H1 (cell line): ENCODE measurements around the gene IL1RAPL1. TPM values are rescaled to one million over a fixed set of nuclear protein-coding genes. Genes with fewer than 3 reads are reported as not detected.

Experiments
- CTCF ChIA-PET: fragments of 300-600 bp; sonication (Branson Sonifier 250); formaldehyde crosslinking; loops from one replicate; lab custom pipeline; 2021; ENCODE audit not compliant: partially characterized antibody; lab: Charles Lee
- POLR2A ChIA-PET: fragments of 300-600 bp; sonication (Branson Sonifier 250); formaldehyde crosslinking; loops from one replicate; lab custom pipeline; 2021; ENCODE audit warnings: inconsistent platforms; ENCODE audit not compliant: partially characterized antibody; lab: Charles Lee
- DNase-seq, 2 experiments: peaks; one replicate each; pipeline versions ENCODE4 v3.0.0 to v3.0.0-alpha.2; 2010 to 2022; ENCODE audit warnings: low spot score in 2 of 2, low read depth in 1 of 2, mixed read lengths in 1 of 2
- FAIRE-seq: peaks from 2 replicates; lab custom pipeline; 2011; peaks lifted over from hg19 to GRCh38; lab: Jason Lieb, UNC
- H2AFZ ChIP-seq: 2 replicates; pipeline ENCODE4 v1.8.1; 2012; ENCODE audit warnings: low read length, inconsistent platforms
- H2AK5ac ChIP-seq: 2 replicates; pipeline ENCODE4 v1.6.1; 2013; ENCODE audit warnings: low read depth, low read length
- H2BK120ac ChIP-seq: replicated peaks from 2 replicates; pipeline ENCODE3; 2013; ENCODE audit warnings: low read depth, low read length, inconsistent platforms
- H2BK12ac ChIP-seq: 2 replicates; pipeline ENCODE4 v1.6.1; 2013; ENCODE audit warnings: low read depth, low read length
- H2BK15ac ChIP-seq: 2 replicates; pipeline ENCODE4 v1.6.1; 2013; ENCODE audit warnings: low read length
- H2BK20ac ChIP-seq: 2 replicates; pipeline ENCODE4 v1.6.1; 2013; ENCODE audit warnings: low read length
- H2BK5ac ChIP-seq: 2 replicates; pipeline ENCODE4 v1.6.1; 2013; ENCODE audit warnings: low read depth, low read length
- H3K14ac ChIP-seq: 2 replicates; pipeline ENCODE4 v1.6.1; 2013; ENCODE audit warnings: inconsistent platforms; ENCODE audit not compliant: insufficient read length
- H3K18ac ChIP-seq: 2 replicates; pipeline ENCODE4 v1.6.1; 2013; ENCODE audit warnings: low read length; ENCODE audit errors: extremely low read depth
- H3K23ac ChIP-seq: 2 replicates; pipeline ENCODE4 v1.6.1; 2013; ENCODE audit warnings: inconsistent platforms; ENCODE audit not compliant: insufficient read length
- H3K23me2 ChIP-seq: 2 replicates; pipeline ENCODE4 v1.6.1; 2013; ENCODE audit warnings: low read depth, low read length
- H3K27ac ChIP-seq: 2 replicates; pipeline ENCODE4 v1.6.1; 2011; ENCODE audit warnings: low read depth, low read length, inconsistent platforms
- H3K27me3 ChIP-seq, 4 experiments: replicated peaks in 1 of 4; 1 replicate in 1 of 4; 2 replicates in 3 of 4; pipeline versions ENCODE4 v1.6.1 to v1.8.1; 2011 to 2013; ENCODE audit warnings: low read length in 3 of 4, mild to moderate bottlenecking in 3 of 4, inconsistent platforms in 2 of 4, mixed read lengths in 2 of 4, moderate library complexity in 1 of 4; ENCODE audit not compliant: control insufficient read depth in 3 of 4, insufficient read depth in 3 of 4; ENCODE audit errors: extremely low read depth in 1 of 4
- H3K36me3 ChIP-seq, 4 experiments: 2 replicates each; pipeline versions ENCODE4 v1.6.1 to v1.8.1; 2011 to 2013; ENCODE audit warnings: mild to moderate bottlenecking in 4 of 4, low read length in 3 of 4, moderate library complexity in 2 of 4, control low read depth in 1 of 4, inconsistent platforms in 1 of 4; ENCODE audit not compliant: insufficient read depth in 4 of 4, control insufficient read depth in 2 of 4
- H3K4ac ChIP-seq: replicated peaks from 2 replicates; pipeline ENCODE3; 2013; ENCODE audit warnings: low read length, low read depth, mixed read lengths, inconsistent platforms; ENCODE audit not compliant: insufficient read length
- H3K4me1 ChIP-seq, 4 experiments: replicated peaks in 1 of 4; 1 replicate in 1 of 4; 2 replicates in 3 of 4; pipeline versions ENCODE4 v1.6.1 to v1.8.1; 2011 to 2013; ENCODE audit warnings: low read length in 3 of 4, inconsistent platforms in 2 of 4, mixed read lengths in 1 of 4; ENCODE audit not compliant: insufficient read depth in 4 of 4, control insufficient read depth in 3 of 4
- H3K4me2 ChIP-seq, 2 experiments: 2 replicates each; pipeline versions ENCODE4 v1.6.1 to v1.8.1; 2011 to 2013; ENCODE audit warnings: low read depth in 2 of 2, low read length in 2 of 2, control low read depth in 1 of 2, inconsistent platforms in 1 of 2, mild to moderate bottlenecking in 1 of 2; ENCODE audit not compliant: insufficient read depth in 1 of 2
- H3K4me3 ChIP-seq, 4 experiments: fragments of 200-600, 300-600 bp in 1 of 4; sonication (generic), shearing (Covaris generic), sonication (Bioruptor Twin) in 1 of 4; 2 replicates each; pipeline versions ENCODE4 v1.5.1 to v1.8.1; 2011 to 2016; ENCODE audit warnings: low read length in 4 of 4, low read depth in 3 of 4, control low read depth in 2 of 4, inconsistent platforms in 2 of 4, mild to moderate bottlenecking in 2 of 4, mixed read lengths in 1 of 4, moderate library complexity in 1 of 4; ENCODE audit not compliant: insufficient read depth in 2 of 4; ENCODE audit errors: extremely low read depth in 1 of 4
- H3K56ac ChIP-seq: replicated peaks from 2 replicates; pipeline ENCODE3; 2013; ENCODE audit warnings: low read depth, mild to moderate bottlenecking, mixed read lengths, low read length, inconsistent platforms; ENCODE audit not compliant: insufficient read length
- H3K79me1 ChIP-seq: 2 replicates; pipeline ENCODE4 v1.6.1; 2013; ENCODE audit warnings: low read depth, low read length, control low read depth
- H3K79me2 ChIP-seq, 2 experiments: 2 replicates each; pipeline versions ENCODE4 v1.6.1 to v1.8.1; 2012 to 2013; ENCODE audit warnings: low read length in 2 of 2, mild to moderate bottlenecking in 2 of 2, inconsistent platforms in 1 of 2; ENCODE audit not compliant: insufficient read depth in 2 of 2, control insufficient read depth in 1 of 2
- H3K9ac ChIP-seq, 4 experiments: replicated peaks in 1 of 4; 1 replicate in 1 of 4; 2 replicates in 3 of 4; pipeline versions ENCODE4 v1.6.1 to v1.8.1; 2011 to 2013; ENCODE audit warnings: low read depth in 3 of 4, low read length in 3 of 4, control low read depth in 2 of 4, mild to moderate bottlenecking in 2 of 4, moderate library complexity in 2 of 4, inconsistent platforms in 1 of 4; ENCODE audit errors: extremely low read depth in 1 of 4
- H3K9me3 ChIP-seq, 2 experiments: 2 replicates each; pipeline versions ENCODE4 v1.6.1 to v1.8.1; 2012 to 2013; ENCODE audit warnings: mild to moderate bottlenecking in 2 of 2, moderate library complexity in 2 of 2, control low read depth in 1 of 2, inconsistent platforms in 1 of 2, low read depth in 1 of 2, low read length in 1 of 2, mixed read lengths in 1 of 2; ENCODE audit not compliant: insufficient read depth in 2 of 2
- H4K20me1 ChIP-seq, 2 experiments: replicated peaks in 1 of 2; 2 replicates each; pipeline versions ENCODE3 to v1.8.1; 2011 to 2013; ENCODE audit warnings: inconsistent platforms in 2 of 2, low read length in 2 of 2, mild to moderate bottlenecking in 1 of 2; ENCODE audit not compliant: insufficient read depth in 2 of 2, control insufficient read depth in 1 of 2
- H4K5ac ChIP-seq: 2 replicates; pipeline ENCODE4 v1.6.1; 2013; ENCODE audit warnings: low read length, low read depth, mixed read lengths, inconsistent platforms; ENCODE audit not compliant: insufficient read length
- H4K8ac ChIP-seq: 2 replicates; pipeline ENCODE4 v1.8.0; 2013; ENCODE audit warnings: mild to moderate bottlenecking, moderate library complexity, low read length, inconsistent platforms; ENCODE audit not compliant: insufficient read depth; ENCODE audit errors: extremely low read depth
- H4K91ac ChIP-seq: replicated peaks from 2 replicates; pipeline ENCODE3; 2013; ENCODE audit warnings: low read length, mixed read lengths, inconsistent platforms; ENCODE audit not compliant: insufficient read length
- ASH2L ChIP-seq: fragments of 200-600, 300-600 bp; sonication (generic); IDR thresholded peaks from one replicate; pipeline ENCODE4 v1.7.1; 2017; ENCODE audit warnings: low read length
- BCL11A ChIP-seq, 2 experiments: IDR thresholded peaks; one replicate each; pipeline ENCODE4 v1.6.1; 2011; ENCODE audit warnings: low read depth in 2 of 2, low read length in 2 of 2, mild to moderate bottlenecking in 2 of 2
- CHD1 ChIP-seq: IDR thresholded peaks from 2 replicates; pipeline ENCODE4 v1.6.1; 2012; ENCODE audit warnings: low read depth, low read length, improper control_type of control experiment
- CREB1 ChIP-seq: IDR thresholded peaks from 2 replicates; pipeline ENCODE4 v1.6.1; 2012; ENCODE audit warnings: inconsistent platforms
- EZH2 ChIP-seq: fragments of 200-600 bp; sonication (generic); IDR thresholded peaks from 2 replicates; pipeline ENCODE4 v1.7.1; 2012; ENCODE audit warnings: low read depth, mild to moderate bottlenecking, moderate library complexity, low read length, inconsistent platforms; ENCODE audit not compliant: severe bottlenecking
- MAX ChIP-seq: IDR thresholded peaks from 2 replicates; pipeline ENCODE4 v1.6.1; 2012; ENCODE audit warnings: inconsistent platforms
- POU5F1 ChIP-seq: IDR thresholded peaks from 2 replicates; pipeline ENCODE4 v1.6.1; 2011; ENCODE audit warnings: low read depth, mild to moderate bottlenecking, low read length, moderate library complexity
- SP1 ChIP-seq: IDR thresholded peaks from 2 replicates; pipeline ENCODE4 v1.6.1; 2011; ENCODE audit warnings: low read depth, low read length
- TCF12 ChIP-seq: IDR thresholded peaks from 2 replicates; pipeline ENCODE4 v1.6.1; 2011; ENCODE audit warnings: low read depth, mild to moderate bottlenecking, low read length
- WGBS, 2 experiments: shearing (Covaris generic) in 1 of 2; methylation state at CpG; one replicate each; pipeline versions ENCODE4 v1.1.6 to v1.1.7; 2013 to 2015; ENCODE audit warnings: low lambda C conversion rate in 2 of 2, mixed read lengths in 2 of 2, inconsistent platforms in 1 of 2, low coverage in 1 of 2, missing lambda C conversion rate in 1 of 2; ENCODE audit not compliant: insufficient replicate concordance in 2 of 2, insufficient coverage in 1 of 2, insufficient read length in 1 of 2; ENCODE audit errors: extremely low coverage in 1 of 2, missing lambda C conversion rate in 1 of 2; 5-methylcytosine and 5-hydroxymethylcytosine counted together
- polyA plus RNA-seq, 7 experiments: library from polyadenylated mRNA; depleted of rRNA in 3 of 7; stranded (reverse) in 5 of 7; unstranded in 2 of 7; fragments of >200 nt in 5 of 7; fragments of 200-250 nt in 2 of 7; gene quantifications; 1 replicate in 5 of 7; 2 replicates in 1 of 7; 4 replicates in 1 of 7; pipeline versions ENCODE4 v1.2.1 to v1.2.3, GENCODE V29; 2011 to 2013; ENCODE audit warnings: missing spikeins in 2 of 7, mixed read lengths in 2 of 7
- total RNA-seq: library from RNA; stranded (reverse); fragmentation: NEBNext Ultra II Directional; extraction: Animal tissue kit (Norgen Biotek cat#: 25700); gene quantifications from 2 replicates; pipeline ENCODE4 v1.2.1, GENCODE V29; 2021
- TF ChIP-seq, protein P1 (sequence below), 3 experiments: IDR thresholded peaks; 1 replicate in 2 of 3; 2 replicates in 1 of 3; pipeline versions ENCODE4 v1.5.1 to v1.6.1; 2011; ENCODE audit warnings: low read length in 3 of 3, mild to moderate bottlenecking in 3 of 3, inconsistent platforms in 2 of 3, low read depth in 1 of 3, moderate library complexity in 1 of 3; ENCODE audit not compliant: insufficient read depth in 1 of 3; ENCODE audit errors: control extremely low read depth in 1 of 3
- TF ChIP-seq, protein P2 (sequence below): IDR thresholded peaks from 2 replicates; pipeline ENCODE4 v1.6.1; 2011; ENCODE audit warnings: low read length, improper control_type of control experiment

Gene IL1RAPL1
- total and polyA plus RNA-seq, 2 of the 8 experiments (the other 6 are each of a cell fraction or from before 2014, with no cell fraction given): 0.11 to 0.35 TPM

DNA sequence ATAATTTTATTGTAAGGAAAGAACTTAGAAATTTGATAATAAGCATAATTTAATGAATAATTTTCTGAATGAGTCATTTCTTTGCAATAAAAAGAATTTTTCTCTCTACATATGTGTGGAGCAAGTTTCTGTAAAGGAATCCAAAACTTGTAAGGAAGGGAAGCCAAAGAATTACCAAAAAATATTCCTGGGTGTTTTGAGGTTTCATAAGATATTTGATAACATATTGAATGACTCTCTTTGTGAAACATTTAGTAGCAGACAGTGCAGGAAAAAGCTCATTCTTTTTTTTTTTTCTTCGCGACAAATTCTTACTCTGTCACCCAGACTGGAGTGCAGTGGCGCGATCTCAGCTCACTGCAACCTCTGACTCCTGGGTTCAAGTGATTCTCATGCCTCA is 1159.1 kb downstream of the IL1RAPL1 start:
- H4K5ac ChIP-seq: no peak overlapping the region
- H3K4me2 ChIP-seq: no peak overlapping the region
- TF ChIP-seq, protein P1, sequence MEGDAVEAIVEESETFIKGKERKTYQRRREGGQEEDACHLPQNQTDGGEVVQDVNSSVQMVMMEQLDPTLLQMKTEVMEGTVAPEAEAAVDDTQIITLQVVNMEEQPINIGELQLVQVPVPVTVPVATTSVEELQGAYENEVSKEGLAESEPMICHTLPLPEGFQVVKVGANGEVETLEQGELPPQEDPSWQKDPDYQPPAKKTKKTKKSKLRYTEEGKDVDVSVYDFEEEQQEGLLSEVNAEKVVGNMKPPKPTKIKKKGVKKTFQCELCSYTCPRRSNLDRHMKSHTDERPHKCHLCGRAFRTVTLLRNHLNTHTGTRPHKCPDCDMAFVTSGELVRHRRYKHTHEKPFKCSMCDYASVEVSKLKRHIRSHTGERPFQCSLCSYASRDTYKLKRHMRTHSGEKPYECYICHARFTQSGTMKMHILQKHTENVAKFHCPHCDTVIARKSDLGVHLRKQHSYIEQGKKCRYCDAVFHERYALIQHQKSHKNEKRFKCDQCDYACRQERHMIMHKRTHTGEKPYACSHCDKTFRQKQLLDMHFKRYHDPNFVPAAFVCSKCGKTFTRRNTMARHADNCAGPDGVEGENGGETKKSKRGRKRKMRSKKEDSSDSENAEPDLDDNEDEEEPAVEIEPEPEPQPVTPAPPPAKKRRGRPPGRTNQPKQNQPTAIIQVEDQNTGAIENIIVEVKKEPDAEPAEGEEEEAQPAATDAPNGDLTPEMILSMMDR (IDR thresholded peaks at IDR 0.05; ENCODE audit: control extremely low read depth in 1 of 3, insufficient read depth in 1 of 3, low read depth in 1 of 3, low read length in 3 of 3): no peak
- no peak for TF ChIP-seq EZH2
- TF ChIP-seq, protein P2, sequence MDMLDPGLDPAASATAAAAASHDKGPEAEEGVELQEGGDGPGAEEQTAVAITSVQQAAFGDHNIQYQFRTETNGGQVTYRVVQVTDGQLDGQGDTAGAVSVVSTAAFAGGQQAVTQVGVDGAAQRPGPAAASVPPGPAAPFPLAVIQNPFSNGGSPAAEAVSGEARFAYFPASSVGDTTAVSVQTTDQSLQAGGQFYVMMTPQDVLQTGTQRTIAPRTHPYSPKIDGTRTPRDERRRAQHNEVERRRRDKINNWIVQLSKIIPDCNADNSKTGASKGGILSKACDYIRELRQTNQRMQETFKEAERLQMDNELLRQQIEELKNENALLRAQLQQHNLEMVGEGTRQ: no peak
- TF ChIP-seq CREB1: no peak
- TF ChIP-seq MAX: no peak
- no peak for TF ChIP-seq POU5F1
- no peak for TF ChIP-seq ASH2L
- no peak for TF ChIP-seq TCF12
- TF ChIP-seq SP1: no peak
- no peak for TF ChIP-seq CHD1
- no peak for TF ChIP-seq BCL11A (IDR thresholded peaks at IDR 0.05; ENCODE audit: low read depth in 2 of 2, low read length in 2 of 2)
- no peak overlapping the region for H3K4me3 ChIP-seq
- H2BK5ac ChIP-seq: no peak overlapping the region
- H3K36me3 ChIP-seq: no peaks in the 10 kb centered on the region
- no peak overlapping the region for H3K14ac ChIP-seq
- H3K56ac ChIP-seq: no peak overlapping the region
- H2BK15ac ChIP-seq: no peak overlapping the region
- 98% methylated on average over 4 of the region's 4 CpGs; no CpG with 5 or more reads in 1 of the 2 experiments for WGBS, 2 experiments
- H3K27me3 ChIP-seq: no peaks in the 10 kb centered on the region
- no peaks in the 10 kb centered on the region for H3K9me3 ChIP-seq
- H3K79me1 ChIP-seq: no peaks in the 10 kb centered on the region
- no peaks in the 10 kb centered on the region for H4K20me1 ChIP-seq
- H3K9ac ChIP-seq: no peak overlapping the region
- FAIRE-seq (no peak), DNase-seq (no peak)
- H2AFZ ChIP-seq: no peak overlapping the region
- H3K79me2 ChIP-seq: no peaks in the 10 kb centered on the region
- no peak overlapping the region for H3K4ac ChIP-seq
- ChIA-PET POLR2A (no interaction called here), CTCF (no interaction called here)
- H3K18ac ChIP-seq: no peak overlapping the region
- H2BK12ac ChIP-seq: no peak overlapping the region
- H2AK5ac ChIP-seq: no peak overlapping the region
- H4K91ac ChIP-seq: no peak overlapping the region
- H3K23me2 ChIP-seq: no peaks in the 10 kb centered on the region
- no peak overlapping the region for H4K8ac ChIP-seq
- H2BK120ac ChIP-seq: no peak overlapping the region
- no peak overlapping the region for H2BK20ac ChIP-seq
- no peak overlapping the region for H3K23ac ChIP-seq
- no peak overlapping the region for H3K27ac ChIP-seq
- H3K4me1 ChIP-seq: no peaks in the 10 kb centered on the region
